Measurements from ENCODE around the gene PEX13.
"Not testable (repeated sequence)": the region's sequence is repeated elsewhere in the genome, so short reads cannot be mapped to it uniquely, and the experiment has no call there.

Gene PEX13

DNA sequence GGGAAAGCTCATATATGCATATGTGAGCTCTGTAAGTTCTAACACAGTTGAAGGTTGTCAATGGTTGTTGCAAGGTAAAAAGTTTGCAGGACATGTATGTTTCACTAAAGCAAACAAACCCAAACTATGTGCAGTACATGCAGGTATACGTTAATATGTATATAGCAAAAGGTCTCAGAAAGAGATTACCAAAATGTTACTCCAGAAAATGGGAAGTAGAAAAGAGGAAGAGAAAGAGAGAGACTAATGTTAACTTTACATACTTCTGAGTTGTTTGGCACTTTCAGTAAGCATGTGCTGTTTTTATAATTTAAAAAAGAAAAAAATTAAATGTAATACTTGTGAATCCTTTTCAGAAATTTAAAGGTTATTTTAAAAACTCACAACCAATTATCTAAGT is 32.8 kb upstream of the PEX13 start:
- Histone ChIP-seq H3K4me3 (ENCODE audit: low read depth, low read length) (no peak overlapping the region), H3K27me3 (ENCODE audit: control insufficient read depth, insufficient read depth, low read length) (no peaks in the 10 kb centered on the region), H3K9me3 (ENCODE audit: control insufficient read depth, insufficient read depth, low read length) (no peaks in the 10 kb centered on the region), H3K9ac (ENCODE audit: low read depth, low read length) (no peak overlapping the region), H3K4me1 (ENCODE audit: control insufficient read depth, insufficient read depth, low read length) (no peaks in the 10 kb centered on the region), H3K36me3 (ENCODE audit: control insufficient read depth, insufficient read depth, low read length) (no peaks in the 10 kb centered on the region), H3K27ac (ENCODE audit: low read depth, low read length) (no peak overlapping the region)

DNA sequence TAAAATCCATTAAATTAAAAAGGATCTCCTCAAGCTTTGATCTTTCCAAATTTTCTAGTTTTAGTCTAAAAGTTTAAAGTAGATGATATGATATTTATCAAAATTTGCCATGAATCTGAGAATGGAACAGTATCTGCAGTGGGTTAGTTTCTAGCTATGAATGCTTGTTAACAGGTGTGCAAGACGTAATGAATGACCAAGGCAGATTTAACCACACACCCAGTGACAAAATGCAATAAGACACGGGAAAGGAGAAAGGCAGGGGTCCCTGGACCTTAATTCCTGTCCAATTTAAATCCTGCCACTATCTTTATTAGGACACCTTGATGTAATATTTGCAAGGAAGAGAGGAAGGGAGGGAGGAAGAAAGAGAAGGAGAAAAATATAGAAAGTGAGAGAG is 30.5 kb upstream of the PEX13 start:
- H3K4me3 ChIP-seq (ENCODE audit: low read depth, low read length) = no peak overlapping the region
- H3K9ac ChIP-seq (ENCODE audit: low read depth, low read length) = no peak overlapping the region
- no peaks in the 10 kb centered on the region for H3K27me3 ChIP-seq (ENCODE audit: control insufficient read depth, insufficient read depth, low read length)
- no peaks in the 10 kb centered on the region for H3K4me1 ChIP-seq (ENCODE audit: control insufficient read depth, insufficient read depth, low read length)
- H3K27ac ChIP-seq (ENCODE audit: low read depth, low read length) = no peak overlapping the region
- H3K9me3 ChIP-seq (ENCODE audit: control insufficient read depth, insufficient read depth, low read length) = peaks cover 9% of the 10 kb centered on the region; the same call in 1 of the 2 replicates
- no peaks in the 10 kb centered on the region for H3K36me3 ChIP-seq (ENCODE audit: control insufficient read depth, insufficient read depth, low read length)

DNA sequence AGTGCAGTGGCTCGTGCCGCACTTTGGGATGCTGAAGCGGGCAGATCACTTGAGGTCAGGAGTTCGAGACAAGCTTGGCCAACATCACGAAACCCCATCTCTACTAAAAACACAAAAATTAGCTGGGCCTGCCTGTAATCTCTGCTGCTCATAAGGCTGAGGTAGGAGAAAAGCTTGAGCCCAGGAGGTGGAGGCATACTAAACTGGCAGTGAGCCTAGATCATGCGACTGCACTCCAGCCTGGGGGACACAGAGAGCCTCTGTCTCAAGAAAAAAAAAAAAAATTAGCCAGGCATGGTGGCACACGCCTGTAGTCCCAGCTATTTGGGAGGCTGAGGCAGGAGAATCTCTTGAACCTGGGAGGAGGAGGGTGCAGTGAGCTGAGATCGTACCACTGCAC is 29.9 kb upstream of the PEX13 start:
- H3K9me3 ChIP-seq (ENCODE audit: control insufficient read depth, insufficient read depth, low read length) = peaks cover 15% of the 10 kb centered on the region
- not testable (repeated sequence) for H3K27ac ChIP-seq (ENCODE audit: low read depth, low read length); H3K4me3 ChIP-seq (ENCODE audit: low read depth, low read length); H3K4me1 ChIP-seq (ENCODE audit: control insufficient read depth, insufficient read depth, low read length); H3K27me3 ChIP-seq (ENCODE audit: control insufficient read depth, insufficient read depth, low read length); H3K9ac ChIP-seq (ENCODE audit: low read depth, low read length); H3K36me3 ChIP-seq (ENCODE audit: control insufficient read depth, insufficient read depth, low read length)

DNA sequence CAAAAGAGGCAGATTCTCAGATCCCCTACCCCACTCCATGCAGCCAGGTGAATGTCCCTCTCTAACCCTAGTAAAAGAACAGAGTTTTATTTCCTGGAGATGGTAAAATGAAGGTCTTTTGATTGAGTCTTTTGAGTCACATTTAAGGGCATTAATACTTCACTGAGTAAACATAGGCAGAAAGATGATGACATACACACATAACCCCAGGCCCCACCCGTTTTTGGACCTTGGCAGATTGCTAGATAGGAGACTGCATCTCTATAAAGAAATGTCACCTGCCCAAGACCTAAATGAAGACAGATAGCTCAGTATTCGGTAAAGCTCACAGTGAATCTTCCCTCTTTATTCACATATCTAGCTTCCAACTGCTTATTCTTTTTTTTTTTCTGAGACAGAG is 28.3 kb upstream of the PEX13 start:
- no peak overlapping the region for H3K9ac ChIP-seq (ENCODE audit: low read depth, low read length)
- H3K4me1 ChIP-seq (ENCODE audit: control insufficient read depth, insufficient read depth, low read length) = no peaks in the 10 kb centered on the region
- peaks cover 16% of the 10 kb centered on the region for H3K9me3 ChIP-seq (ENCODE audit: control insufficient read depth, insufficient read depth, low read length)
- no peak overlapping the region for H3K4me3 ChIP-seq (ENCODE audit: low read depth, low read length)
- H3K27ac ChIP-seq (ENCODE audit: low read depth, low read length) = no peak overlapping the region
- H3K27me3 ChIP-seq (ENCODE audit: control insufficient read depth, insufficient read depth, low read length) = no peaks in the 10 kb centered on the region
- no peaks in the 10 kb centered on the region for H3K36me3 ChIP-seq (ENCODE audit: control insufficient read depth, insufficient read depth, low read length)

DNA sequence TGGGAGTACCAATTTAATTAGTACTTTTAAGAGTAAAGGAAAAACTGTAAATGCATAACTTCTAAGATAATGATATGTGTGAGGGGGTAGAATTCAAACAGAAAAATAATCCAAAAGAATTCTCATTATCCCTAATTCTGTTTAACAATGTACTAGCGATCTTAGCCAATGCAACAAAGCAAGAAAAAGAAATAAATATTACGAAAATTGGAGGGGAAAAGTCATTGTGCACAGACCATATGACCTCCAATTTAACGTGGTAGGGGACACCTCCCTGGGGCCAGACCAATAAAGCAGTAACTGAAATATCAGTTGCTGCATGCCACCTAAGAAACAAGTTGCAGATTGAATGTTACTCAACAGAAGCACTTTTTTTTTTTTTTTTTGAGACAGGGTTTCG is 25.9 kb upstream of the PEX13 start:
- Histone ChIP-seq H3K4me1 (ENCODE audit: control insufficient read depth, insufficient read depth, low read length) (no peaks in the 10 kb centered on the region), H3K36me3 (ENCODE audit: control insufficient read depth, insufficient read depth, low read length) (no peaks in the 10 kb centered on the region), H3K27me3 (ENCODE audit: control insufficient read depth, insufficient read depth, low read length) (no peaks in the 10 kb centered on the region), H3K9me3 (ENCODE audit: control insufficient read depth, insufficient read depth, low read length) (peaks cover 16% of the 10 kb centered on the region), H3K4me3 (ENCODE audit: low read depth, low read length) (no peak overlapping the region), H3K27ac (ENCODE audit: low read depth, low read length) (no peak overlapping the region), H3K9ac (ENCODE audit: low read depth, low read length) (no peak overlapping the region)

DNA sequence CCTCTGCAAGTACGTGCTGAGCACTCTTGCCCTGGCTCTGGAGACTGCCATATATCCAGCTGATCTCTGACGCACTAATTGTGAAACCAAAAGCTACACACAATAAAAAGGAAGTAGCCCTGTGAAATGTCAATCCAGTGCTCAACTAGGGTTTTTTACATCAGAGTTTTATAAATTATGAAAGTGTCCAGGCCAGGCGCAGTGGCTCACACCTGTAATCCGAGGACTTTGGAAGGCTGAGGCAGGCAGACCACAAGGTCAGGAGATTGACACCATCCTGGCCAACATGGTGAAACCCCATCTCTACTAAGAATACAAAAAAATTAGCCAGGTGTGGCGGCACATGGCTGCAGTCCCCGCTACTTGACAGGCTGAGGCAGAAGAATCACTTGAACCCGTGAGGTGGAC is 24.5 kb upstream of the PEX13 start:
- Histone ChIP-seq H3K27ac (ENCODE audit: low read depth, low read length) (no peak overlapping the region), H3K36me3 (ENCODE audit: control insufficient read depth, insufficient read depth, low read length) (no peaks in the 10 kb centered on the region), H3K4me1 (ENCODE audit: control insufficient read depth, insufficient read depth, low read length) (no peaks in the 10 kb centered on the region), H3K9ac (ENCODE audit: low read depth, low read length) (no peak overlapping the region), H3K27me3 (ENCODE audit: control insufficient read depth, insufficient read depth, low read length) (no peaks in the 10 kb centered on the region), H3K9me3 (ENCODE audit: control insufficient read depth, insufficient read depth, low read length) (peaks cover 16% of the 10 kb centered on the region), H3K4me3 (ENCODE audit: low read depth, low read length) (no peak overlapping the region)

DNA sequence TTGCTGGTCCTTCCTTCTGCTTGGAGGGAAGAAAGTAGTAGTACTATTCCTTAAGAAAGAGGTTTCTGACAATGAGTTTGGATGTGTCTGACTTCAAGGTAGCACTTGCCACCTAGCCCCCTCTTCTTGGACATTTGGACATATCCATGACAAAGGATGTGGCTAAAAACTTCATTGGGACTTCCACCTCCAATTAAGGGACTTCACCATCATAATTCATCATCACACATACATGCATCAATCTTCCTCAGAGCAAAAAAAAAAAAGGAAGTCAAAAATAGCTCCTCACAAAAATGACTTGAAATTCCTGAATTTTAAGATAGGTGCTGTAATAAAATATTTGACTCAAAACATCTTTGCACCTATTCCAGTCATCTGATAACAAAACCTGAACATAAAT is 23.4 kb upstream of the PEX13 start:
- no peak overlapping the region for H3K9ac ChIP-seq (ENCODE audit: low read depth, low read length)
- no peaks in the 10 kb centered on the region for H3K36me3 ChIP-seq (ENCODE audit: control insufficient read depth, insufficient read depth, low read length)
- no peak overlapping the region for H3K4me3 ChIP-seq (ENCODE audit: low read depth, low read length)
- H3K4me1 ChIP-seq (ENCODE audit: control insufficient read depth, insufficient read depth, low read length) = no peaks in the 10 kb centered on the region
- peaks cover 16% of the 10 kb centered on the region for H3K9me3 ChIP-seq (ENCODE audit: control insufficient read depth, insufficient read depth, low read length)
- no peak overlapping the region for H3K27ac ChIP-seq (ENCODE audit: low read depth, low read length)
- H3K27me3 ChIP-seq (ENCODE audit: control insufficient read depth, insufficient read depth, low read length) = no peaks in the 10 kb centered on the region

DNA sequence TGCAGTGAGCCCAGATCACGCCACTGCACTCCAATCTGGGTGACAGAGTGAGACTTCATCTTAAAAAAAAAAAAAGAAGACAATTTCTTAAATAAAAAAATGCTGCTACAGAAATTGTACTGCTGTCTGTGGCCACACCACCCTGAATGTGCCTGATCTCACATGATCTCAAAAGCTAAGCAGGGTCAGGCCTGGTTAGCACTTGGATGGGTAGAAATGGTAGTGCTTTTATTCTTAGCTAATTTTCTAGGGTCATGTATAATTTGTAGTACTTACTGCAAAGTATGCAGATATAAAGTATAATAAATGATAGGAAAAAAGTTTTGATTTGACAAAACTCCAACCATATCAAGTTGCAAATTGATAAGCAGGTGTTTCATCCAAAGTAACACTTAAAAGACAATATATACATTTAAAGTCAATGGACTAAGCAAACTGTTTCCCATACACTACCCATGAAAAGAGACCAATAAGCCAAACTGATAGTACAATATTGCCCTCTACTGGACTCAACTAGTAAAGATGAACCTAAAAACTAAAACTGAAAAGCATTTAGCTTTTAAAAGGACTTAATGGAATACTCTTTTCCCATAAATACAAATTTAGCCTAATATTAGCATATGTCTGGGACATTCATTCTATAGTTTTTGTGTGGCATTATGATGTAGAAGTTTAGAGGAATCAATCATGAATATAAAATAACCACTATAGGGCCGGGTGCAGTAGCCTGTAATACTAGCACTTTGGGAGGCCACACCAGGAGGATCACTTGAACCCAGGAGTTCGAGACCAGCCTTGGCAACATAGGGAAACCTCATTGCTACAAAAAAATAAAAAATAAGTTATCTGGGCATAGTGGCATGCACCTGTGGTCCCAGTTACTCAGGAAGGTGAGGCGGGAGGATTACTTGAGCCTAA is 18.6 kb upstream of the PEX13 start:
- Histone ChIP-seq H3K36me3 (ENCODE audit: control insufficient read depth, insufficient read depth, low read length) (no peaks in the 10 kb centered on the region), H3K27ac (ENCODE audit: low read depth, low read length) (no peak overlapping the region), H3K4me1 (ENCODE audit: control insufficient read depth, insufficient read depth, low read length) (no peaks in the 10 kb centered on the region), H3K9me3 (ENCODE audit: control insufficient read depth, insufficient read depth, low read length) (no peaks in the 10 kb centered on the region), H3K27me3 (ENCODE audit: control insufficient read depth, insufficient read depth, low read length) (no peaks in the 10 kb centered on the region), H3K9ac (ENCODE audit: low read depth, low read length) (no peak overlapping the region), H3K4me3 (ENCODE audit: low read depth, low read length) (no peak overlapping the region)

DNA sequence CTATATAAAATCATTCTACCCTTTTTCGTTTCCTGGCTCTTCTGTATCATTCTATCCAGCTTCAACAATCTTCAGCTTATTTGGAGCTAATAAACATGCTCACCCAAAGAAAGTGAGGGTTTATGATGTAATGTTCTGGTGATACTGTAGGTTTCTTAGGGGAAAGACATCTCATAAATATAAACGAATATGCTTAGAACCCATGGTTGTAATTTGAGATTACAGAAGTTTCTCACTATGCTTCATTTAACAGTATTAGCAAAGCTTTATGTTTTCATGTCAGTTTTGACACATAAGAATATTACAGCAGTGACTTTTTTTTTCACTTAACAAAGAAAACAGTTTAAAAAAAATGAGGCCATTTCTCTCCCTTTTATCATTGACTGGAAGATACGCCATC is 11.8 kb upstream of the PEX13 start:
- Histone ChIP-seq H3K9ac (ENCODE audit: low read depth, low read length) (no peak overlapping the region), H3K4me1 (ENCODE audit: control insufficient read depth, insufficient read depth, low read length) (no peaks in the 10 kb centered on the region), H3K36me3 (ENCODE audit: control insufficient read depth, insufficient read depth, low read length) (no peaks in the 10 kb centered on the region), H3K4me3 (ENCODE audit: low read depth, low read length) (no peak overlapping the region), H3K27ac (ENCODE audit: low read depth, low read length) (no peak overlapping the region), H3K27me3 (ENCODE audit: control insufficient read depth, insufficient read depth, low read length) (no peaks in the 10 kb centered on the region), H3K9me3 (ENCODE audit: control insufficient read depth, insufficient read depth, low read length) (no peaks in the 10 kb centered on the region)

DNA sequence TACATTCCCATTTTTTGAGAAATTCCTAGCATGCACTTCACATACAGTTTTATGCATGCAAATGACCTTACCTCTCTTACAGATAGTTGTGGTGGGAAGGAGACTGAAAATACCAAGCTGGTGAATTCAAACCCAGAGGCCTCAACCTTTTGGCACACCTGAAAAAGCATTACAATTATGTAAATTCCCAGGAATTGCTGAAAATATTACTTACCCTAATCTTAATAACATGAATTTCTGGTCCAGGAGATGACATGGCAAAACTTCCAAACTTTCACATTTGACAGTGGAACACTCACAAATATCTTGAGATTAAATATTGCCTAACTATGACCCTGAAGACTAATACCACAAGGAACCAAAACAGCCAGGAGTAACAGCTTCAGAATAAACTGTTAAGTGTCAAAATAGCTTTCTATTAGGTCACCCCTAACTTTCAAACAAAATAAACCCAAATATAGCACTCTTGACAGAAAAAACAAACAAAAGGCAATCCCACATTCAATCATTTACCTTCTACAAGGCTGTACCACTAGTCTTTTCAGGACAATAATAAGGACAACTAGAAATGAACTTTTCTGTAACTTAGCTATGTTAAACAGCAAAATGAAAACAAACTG is 10.9 kb upstream of the PEX13 start:
- Histone ChIP-seq H3K4me3 (ENCODE audit: low read depth, low read length) (no peak overlapping the region), H3K27me3 (ENCODE audit: control insufficient read depth, insufficient read depth, low read length) (no peaks in the 10 kb centered on the region), H3K9me3 (ENCODE audit: control insufficient read depth, insufficient read depth, low read length) (no peaks in the 10 kb centered on the region), H3K36me3 (ENCODE audit: control insufficient read depth, insufficient read depth, low read length) (no peaks in the 10 kb centered on the region), H3K27ac (ENCODE audit: low read depth, low read length) (no peak overlapping the region), H3K9ac (ENCODE audit: low read depth, low read length) (no peak overlapping the region), H3K4me1 (ENCODE audit: control insufficient read depth, insufficient read depth, low read length) (no peaks in the 10 kb centered on the region)

DNA sequence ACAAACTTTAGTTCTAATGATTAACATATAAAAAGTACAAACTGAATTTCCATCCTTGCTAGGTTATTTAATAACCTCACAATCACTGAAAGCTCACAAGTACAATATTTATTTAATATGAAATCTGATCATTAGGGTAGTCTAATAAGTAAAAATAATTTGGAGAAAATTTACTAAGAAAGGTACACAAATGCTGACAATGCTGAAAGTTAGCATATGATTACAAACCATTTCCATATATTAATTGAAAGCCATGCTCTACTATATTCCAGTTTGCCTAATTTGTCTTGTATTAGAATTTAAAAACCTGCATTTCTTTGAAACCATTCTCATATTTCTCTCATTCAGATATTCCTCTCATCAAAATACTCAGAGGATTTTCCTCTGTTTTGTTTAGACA is 8.2 kb upstream of the PEX13 start:
- Histone ChIP-seq H3K27me3 (ENCODE audit: control insufficient read depth, insufficient read depth, low read length) (no peaks in the 10 kb centered on the region), H3K27ac (ENCODE audit: low read depth, low read length) (no peak overlapping the region), H3K9ac (ENCODE audit: low read depth, low read length) (no peak overlapping the region), H3K9me3 (ENCODE audit: control insufficient read depth, insufficient read depth, low read length) (no peaks in the 10 kb centered on the region), H3K4me1 (ENCODE audit: control insufficient read depth, insufficient read depth, low read length) (no peaks in the 10 kb centered on the region), H3K36me3 (ENCODE audit: control insufficient read depth, insufficient read depth, low read length) (no peaks in the 10 kb centered on the region), H3K4me3 (ENCODE audit: low read depth, low read length) (no peak overlapping the region)

All from HUES48 (cell line).